Measurements from ENCODE around the gene DNAJC5G.

The DNAJC5G gene

GRCh38 chr2:27250652-27251379 is 24.4 kb upstream of the DNAJC5G start:
- no peaks in the 10 kb centered on the region for H3K36me3 ChIP-seq (replicated peaks; ENCODE audit: insufficient read depth, low read length)
- H2AFZ ChIP-seq (ENCODE audit: low read length), result peak overlapping the region; percentile 69; the same call in 1 of the 2 replicates
- no peaks in the 10 kb centered on the region for H3K79me2 ChIP-seq (ENCODE audit: low read length)
- H3K9me3 ChIP-seq (replicated peaks; ENCODE audit: insufficient read depth, low read length), result no peaks in the 10 kb centered on the region
- no peak for DNase-seq
- H3K9me2 ChIP-seq (replicated peaks; ENCODE audit: insufficient read depth, low read length), result no peaks in the 10 kb centered on the region
- no peak overlapping the region for H3K4me2 ChIP-seq (ENCODE audit: low read depth, low read length)
- no peak overlapping the region for H3K27ac ChIP-seq (ENCODE audit: low read length)
- no peak overlapping the region for H3K4me3 ChIP-seq (ENCODE audit: low read length)
- no peaks in the 10 kb centered on the region for H4K20me1 ChIP-seq (ENCODE audit: insufficient read depth, low read length)
- TF ChIP-seq CTCF (IDR thresholded peaks at IDR 0.05; ENCODE audit: low read length) (no peak), EZH2 (optimal IDR thresholded peaks at IDR 0.05; ENCODE audit: low read depth, low read length) (no peak), EZH2phosphoT487 (IDR thresholded peaks at IDR 0.05; ENCODE audit: low read length) (no peak)
- H3K27me3 ChIP-seq (replicated peaks; ENCODE audit: insufficient read depth, low read length), result peaks cover 11% of the 10 kb centered on the region
- H3K4me1 ChIP-seq (ENCODE audit: low read length), result no peaks in the 10 kb centered on the region
- no peak overlapping the region for H3K9ac ChIP-seq (ENCODE audit: low read length)
- no peaks in the 10 kb centered on the region for H3F3A ChIP-seq (ENCODE audit: insufficient read depth, low read length)

GRCh38 chr2:27251766-27252165 is 23.5 kb upstream of the DNAJC5G start:
- H3K4me2 ChIP-seq (ENCODE audit: low read depth, low read length), result no peak overlapping the region
- H3K36me3 ChIP-seq (replicated peaks; ENCODE audit: insufficient read depth, low read length), result no peaks in the 10 kb centered on the region
- no peak overlapping the region for H3K4me3 ChIP-seq (ENCODE audit: low read length)
- no peaks in the 10 kb centered on the region for H3F3A ChIP-seq (ENCODE audit: insufficient read depth, low read length)
- H3K27me3 ChIP-seq (replicated peaks; ENCODE audit: insufficient read depth, low read length), result peaks cover 20% of the 10 kb centered on the region
- no peak overlapping the region for H3K27ac ChIP-seq (ENCODE audit: low read length)
- no peak overlapping the region for H2AFZ ChIP-seq (ENCODE audit: low read length)
- H3K9me2 ChIP-seq (replicated peaks; ENCODE audit: insufficient read depth, low read length), result no peaks in the 10 kb centered on the region
- no peak overlapping the region for H3K9ac ChIP-seq (ENCODE audit: low read length)
- no peaks in the 10 kb centered on the region for H3K9me3 ChIP-seq (replicated peaks; ENCODE audit: insufficient read depth, low read length)
- no peak for TF ChIP-seq EZH2 (optimal IDR thresholded peaks at IDR 0.05; ENCODE audit: low read depth, low read length)
- no peak for TF ChIP-seq EZH2phosphoT487 (IDR thresholded peaks at IDR 0.05; ENCODE audit: low read length)
- TF ChIP-seq CTCF (IDR thresholded peaks at IDR 0.05; ENCODE audit: low read length), result no peak
- no peak for DNase-seq
- no peaks in the 10 kb centered on the region for H3K79me2 ChIP-seq (ENCODE audit: low read length)
- no peaks in the 10 kb centered on the region for H3K4me1 ChIP-seq (ENCODE audit: low read length)
- no peaks in the 10 kb centered on the region for H4K20me1 ChIP-seq (ENCODE audit: insufficient read depth, low read length)

- H3K4me1 ChIP-seq (ENCODE audit: low read length), result no peaks in the 10 kb centered on the region
- H2AFZ ChIP-seq (ENCODE audit: low read length), result no peak overlapping the region
- TF ChIP-seq CTCF (IDR thresholded peaks at IDR 0.05; ENCODE audit: low read length) (no peak), EZH2phosphoT487 (IDR thresholded peaks at IDR 0.05; ENCODE audit: low read length) (no peak), EZH2 (optimal IDR thresholded peaks at IDR 0.05; ENCODE audit: low read depth, low read length) (no peak)
Measured at GRCh38 chr2:27255187-27255586, 20.0 kb upstream of the DNAJC5G start.

More at GRCh38 chr2:27255187-27255586, 20.0 kb upstream of the DNAJC5G start:
- Histone ChIP-seq H3K4me2 (ENCODE audit: low read depth, low read length) (no peak overlapping the region), H3K27me3 (replicated peaks; ENCODE audit: insufficient read depth, low read length) (peaks cover 40% of the 10 kb centered on the region), H3F3A (ENCODE audit: insufficient read depth, low read length) (no peaks in the 10 kb centered on the region), H4K20me1 (ENCODE audit: insufficient read depth, low read length) (no peaks in the 10 kb centered on the region), H3K27ac (ENCODE audit: low read length) (no peak overlapping the region), H3K36me3 (replicated peaks; ENCODE audit: insufficient read depth, low read length) (no peaks in the 10 kb centered on the region), H3K4me3 (ENCODE audit: low read length) (no peak overlapping the region), H3K79me2 (ENCODE audit: low read length) (no peaks in the 10 kb centered on the region), H3K9me2 (replicated peaks; ENCODE audit: insufficient read depth, low read length) (no peaks in the 10 kb centered on the region), H3K9ac (ENCODE audit: low read length) (no peak overlapping the region), H3K9me3 (replicated peaks; ENCODE audit: insufficient read depth, low read length) (no peaks in the 10 kb centered on the region)
- no peak for DNase-seq
